COR-L47 (cell line): ENCODE data around the gene ARG2.

Source experiments
- DNase-seq: peaks from one replicate; lab custom pipeline; 2025; lab: John Stamatoyannopoulos, UW

ARG2 gene

GRCh38 chr14:67619446-67620216 is at the start of gene ARG2:
Gene ARG2, plus strand, starts transcription at chr14:67619920. Its CDS starts 58 bp downstream, at chr14:67619978.
- peak; percentile 97 for DNase-seq

GRCh38 chr14:67570453-67570852 is 49.3 kb upstream of the ARG2 start:
- no peak for DNase-seq

GRCh38 chr14:67571275-67571990 is 48.3 kb upstream of the ARG2 start:
- peak; percentile 50 for DNase-seq

GRCh38 chr14:67571991-67572323 is 47.8 kb upstream of the ARG2 start:
- no peak for DNase-seq

- no peak for DNase-seq
Measured at GRCh38 chr14:67572608-67573007, 47.1 kb upstream of the ARG2 start.

- DNase-seq = no peak
Measured at GRCh38 chr14:67573228-67574010, 46.3 kb upstream of the ARG2 start.

GRCh38 chr14:67574156-67574555 is 45.6 kb upstream of the ARG2 start:
- DNase-seq = no peak

- DNase-seq = no peak
Measured at GRCh38 chr14:67574806-67575205, 44.9 kb upstream of the ARG2 start.

- DNase-seq = no peak
Measured at GRCh38 chr14:67575684-67576083, 44.0 kb upstream of the ARG2 start.

- no peak for DNase-seq
Measured at GRCh38 chr14:67576216-67576955, 43.3 kb upstream of the ARG2 start.

GRCh38 chr14:67577181-67577808 is 42.4 kb upstream of the ARG2 start:
- DNase-seq = no peak

- DNase-seq = no peak
Measured at GRCh38 chr14:67577909-67578749, 41.6 kb upstream of the ARG2 start.

GRCh38 chr14:67579040-67579439 is 40.7 kb upstream of the ARG2 start:
- no peak for DNase-seq

GRCh38 chr14:67579636-67580035 is 40.1 kb upstream of the ARG2 start:
- DNase-seq = no peak

GRCh38 chr14:67580336-67581171 is 39.2 kb upstream of the ARG2 start:
- no peak for DNase-seq

- no peak for DNase-seq
Measured at GRCh38 chr14:67581643-67582042, 38.1 kb upstream of the ARG2 start.

- DNase-seq = no peak
Measured at GRCh38 chr14:67582061-67582460, 37.7 kb upstream of the ARG2 start.

GRCh38 chr14:67583711-67584644 is 35.7 kb upstream of the ARG2 start:
- peak; percentile 36 for DNase-seq

GRCh38 chr14:67584978-67585377 is 34.7 kb upstream of the ARG2 start:
- no peak for DNase-seq
